NCI-H1417 (cell line): ENCODE results near the gene SWAP70.

Experiments used
- DNase-seq, 3 experiments: peaks; one replicate each; lab custom pipeline; 2025; lab: John Stamatoyannopoulos, UW

SWAP70 gene

DNA sequence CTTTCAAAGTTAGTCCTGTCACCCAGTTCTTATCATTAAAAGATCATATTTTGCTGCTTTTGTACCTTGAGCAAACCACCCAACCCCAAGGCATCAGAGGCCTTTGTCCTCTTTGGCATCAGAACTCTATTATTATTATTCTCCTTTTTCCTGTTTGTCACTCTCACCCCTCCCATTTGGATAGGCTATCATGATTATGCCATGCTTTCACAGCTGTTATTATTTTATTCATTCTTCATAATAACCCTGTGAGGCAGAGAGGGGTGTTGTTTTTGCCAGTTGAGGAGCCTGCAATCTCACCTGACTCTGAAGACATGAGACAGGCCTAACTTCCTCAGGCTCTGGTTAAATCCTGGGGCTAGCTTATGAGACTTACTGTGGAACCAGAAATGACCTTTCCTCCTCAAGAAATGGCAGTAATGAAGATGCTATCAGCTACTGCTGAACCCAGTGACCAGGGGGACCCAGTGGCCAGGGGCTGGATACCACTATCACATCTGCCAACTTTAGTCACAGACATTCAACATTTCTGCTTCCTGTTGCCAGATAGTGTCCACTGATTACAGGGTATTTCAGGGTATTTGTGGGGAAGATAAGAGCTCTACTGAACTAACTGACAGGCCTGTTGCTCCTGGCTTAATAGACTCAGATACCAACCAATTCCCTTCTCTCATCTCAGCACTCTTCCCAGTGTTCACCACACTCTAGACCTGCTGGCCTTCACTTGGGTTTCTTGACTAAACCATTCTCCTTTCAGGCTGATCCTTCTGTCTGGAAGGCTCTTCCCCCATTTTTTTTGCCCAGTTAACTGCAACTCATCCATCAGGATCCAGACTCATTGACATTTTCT, 11.8 kb upstream of the SWAP70 start:
- no peak for DNase-seq

DNA sequence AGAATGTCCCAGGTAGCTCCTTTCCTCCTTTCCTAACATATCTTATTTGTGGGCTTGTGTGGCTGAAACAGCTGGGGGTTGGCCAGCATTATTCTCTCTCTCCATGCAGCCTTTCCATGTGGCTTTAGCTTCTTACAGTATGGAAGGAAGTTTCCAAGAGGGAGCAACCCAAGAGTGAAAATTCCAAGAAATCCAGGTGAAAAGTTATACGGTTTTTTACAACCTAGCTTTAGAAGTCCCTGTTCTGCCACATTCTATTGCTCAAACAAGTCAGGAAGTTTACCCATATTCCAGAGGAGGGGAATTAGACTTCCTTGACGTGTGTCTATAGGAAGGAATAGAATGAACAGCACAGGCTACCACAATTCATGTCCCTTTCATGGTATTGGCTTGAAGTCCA, 10.0 kb upstream of the SWAP70 start:
- no peak for DNase-seq

DNA sequence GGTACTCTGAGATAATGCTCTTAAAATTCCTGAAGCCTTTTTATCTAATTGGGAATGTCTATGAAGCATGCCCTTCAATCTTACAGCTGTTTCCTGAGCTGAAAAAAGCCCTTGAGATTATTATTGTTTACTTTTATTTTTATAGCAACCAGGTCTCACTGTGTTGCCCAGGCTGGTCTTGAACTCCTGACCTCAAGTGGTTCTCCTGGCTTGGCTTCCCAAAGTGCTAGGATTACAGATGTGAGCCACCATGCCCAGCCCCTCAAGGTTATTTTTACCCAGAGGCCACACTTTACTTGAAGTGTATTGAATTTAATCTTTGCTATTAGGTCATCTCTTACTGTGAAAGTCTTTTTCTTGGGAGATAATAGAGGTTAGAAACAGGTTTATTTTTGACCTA, 7.0 kb upstream of the SWAP70 start:
- DNase-seq, result no peak

DNA sequence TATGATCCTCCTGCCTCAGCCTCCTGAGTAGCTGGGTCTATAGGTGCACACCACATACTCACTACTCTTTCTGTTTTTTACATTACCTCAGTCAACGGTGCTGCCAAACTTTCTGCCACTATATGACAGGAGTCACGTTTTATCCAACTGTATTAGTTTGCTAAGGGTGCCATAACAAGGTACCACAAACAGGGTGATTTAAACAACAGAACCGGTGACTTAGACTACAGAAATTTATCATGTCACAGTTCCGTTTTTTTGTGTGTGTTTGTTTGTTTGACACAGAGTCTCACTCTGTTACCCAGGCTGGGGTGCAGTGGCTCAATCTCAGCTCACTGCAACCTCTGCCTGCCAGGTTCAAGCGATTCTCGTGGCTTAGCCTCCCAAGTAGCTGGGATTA, 6.3 kb upstream of the SWAP70 start:
- no peak for DNase-seq

DNA sequence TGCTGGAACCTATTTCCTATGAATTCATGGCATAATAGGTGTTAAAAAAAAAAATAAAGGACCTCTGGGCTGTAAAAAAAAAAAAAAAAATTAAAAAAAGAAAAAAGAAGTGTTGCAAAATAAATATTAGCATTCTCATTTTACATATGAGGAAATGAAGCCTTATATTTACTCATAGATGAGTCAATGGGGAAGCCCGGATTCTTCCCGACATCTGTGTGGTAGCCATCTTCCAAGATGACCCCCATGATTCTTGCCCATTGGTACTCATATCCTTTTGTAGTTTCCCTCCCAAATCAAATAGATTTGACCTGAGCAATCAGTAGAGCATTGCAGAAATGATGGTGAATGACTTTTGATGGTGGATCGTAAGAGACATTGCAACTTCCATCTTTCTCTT, 3.0 kb upstream of the SWAP70 start:
- DNase-seq, result no peak

DNA sequence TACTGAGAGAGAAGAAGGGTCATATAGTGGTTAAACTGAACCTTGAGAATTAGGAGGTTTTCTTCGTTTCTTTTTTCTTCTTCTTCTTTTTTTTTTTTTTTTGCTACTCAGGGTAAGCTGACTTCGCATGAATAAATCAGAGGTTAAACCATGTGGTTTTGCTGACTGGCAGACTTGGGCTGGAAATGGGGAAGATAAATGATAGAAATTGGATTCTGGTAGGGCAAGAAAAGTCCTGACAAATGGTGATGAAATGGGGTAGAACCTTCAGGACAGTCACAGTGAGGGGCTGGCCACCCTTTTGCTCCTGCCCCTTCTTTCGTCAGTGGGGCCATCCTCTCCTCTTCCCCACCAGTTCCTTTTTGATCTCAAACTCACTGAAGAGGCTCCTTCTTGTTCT, 1.6 kb upstream of the SWAP70 start:
- no peak for DNase-seq

DNA sequence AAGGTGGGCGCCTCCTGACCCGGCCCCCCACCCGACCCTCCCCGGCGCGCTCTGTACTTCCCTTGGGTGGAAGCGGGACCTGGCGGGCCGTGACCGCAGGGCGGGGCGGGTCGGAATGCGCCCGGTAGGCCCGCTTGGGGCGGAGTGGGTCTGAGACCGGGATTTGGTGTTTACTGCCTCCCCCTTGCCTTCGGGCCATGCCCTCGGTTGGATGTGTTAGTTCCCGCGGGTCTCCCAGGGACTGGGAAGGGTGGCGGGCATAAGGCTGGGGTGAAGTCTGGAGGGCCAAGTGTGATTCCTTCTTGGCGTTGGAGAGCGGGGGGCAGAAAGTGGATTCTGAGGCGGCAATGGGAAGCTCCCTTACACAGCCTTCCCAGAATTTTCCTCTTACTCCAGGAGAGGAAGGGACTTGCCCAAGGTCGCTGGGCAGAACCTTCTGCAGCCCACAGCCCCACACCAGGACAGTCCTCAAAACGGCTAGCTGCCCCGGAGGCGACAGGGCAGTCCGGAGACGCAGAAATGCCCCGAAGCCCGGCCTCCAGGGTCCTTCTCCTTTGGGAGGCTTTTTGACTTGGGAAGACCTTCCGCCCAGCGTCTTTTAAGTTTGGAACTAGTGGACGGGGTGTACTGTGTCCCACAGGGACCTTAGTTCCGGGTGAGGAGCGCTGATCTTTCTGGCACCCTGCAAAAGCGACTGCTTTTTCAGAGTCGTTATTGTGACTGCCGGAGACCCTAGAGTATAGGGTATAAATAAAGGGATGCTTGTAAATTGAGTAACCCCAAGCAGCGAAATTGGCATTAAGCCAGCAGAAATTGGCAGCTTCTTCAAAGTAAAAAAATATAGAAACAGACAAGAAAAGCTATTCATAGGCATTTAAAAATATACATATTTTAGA, 647 bp downstream of the SWAP70 start:
- DNase-seq, result peak in 2 of 3 experiments; percentile 65 to 72

DNA sequence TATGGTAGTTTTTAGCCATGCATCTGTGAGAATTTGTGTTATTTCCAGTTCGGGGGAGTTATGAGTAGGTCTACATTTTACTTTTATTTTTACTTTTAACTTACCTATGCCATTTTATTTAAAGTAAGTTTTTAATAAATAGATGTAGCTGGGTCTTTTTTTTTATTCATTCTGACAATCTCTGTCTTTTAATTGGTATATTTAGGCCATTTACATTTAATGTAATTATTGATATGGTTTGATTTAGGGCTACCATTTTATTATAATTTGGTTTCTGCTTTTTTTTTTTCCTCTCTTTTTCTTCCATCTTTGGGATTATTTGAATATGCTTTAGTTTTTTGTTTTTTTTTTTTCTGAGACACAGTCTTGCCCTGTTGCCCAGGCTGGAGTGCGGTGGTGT, 1.9 kb downstream of the SWAP70 start:
- no peak for DNase-seq

DNA sequence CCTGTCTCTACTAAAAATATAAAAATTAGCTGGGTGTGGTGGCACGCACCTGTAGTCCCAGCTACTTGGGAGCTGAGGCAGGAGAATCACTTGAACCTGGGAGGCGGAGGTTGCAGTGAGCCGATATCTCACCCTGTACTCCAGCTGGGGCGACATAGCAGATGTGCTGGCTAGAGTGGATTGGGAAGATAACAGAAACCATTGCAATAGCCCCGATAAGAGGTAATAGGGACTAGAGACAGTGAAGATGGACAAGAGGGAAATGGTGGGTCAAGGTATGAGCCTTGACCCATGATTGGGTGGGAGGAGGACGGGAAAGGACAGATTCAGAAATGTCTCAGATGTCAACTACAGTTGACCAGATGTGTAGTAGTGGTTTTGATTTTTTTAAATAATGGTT, 6.1 kb downstream of the SWAP70 start:
- DNase-seq, result no peak

DNA sequence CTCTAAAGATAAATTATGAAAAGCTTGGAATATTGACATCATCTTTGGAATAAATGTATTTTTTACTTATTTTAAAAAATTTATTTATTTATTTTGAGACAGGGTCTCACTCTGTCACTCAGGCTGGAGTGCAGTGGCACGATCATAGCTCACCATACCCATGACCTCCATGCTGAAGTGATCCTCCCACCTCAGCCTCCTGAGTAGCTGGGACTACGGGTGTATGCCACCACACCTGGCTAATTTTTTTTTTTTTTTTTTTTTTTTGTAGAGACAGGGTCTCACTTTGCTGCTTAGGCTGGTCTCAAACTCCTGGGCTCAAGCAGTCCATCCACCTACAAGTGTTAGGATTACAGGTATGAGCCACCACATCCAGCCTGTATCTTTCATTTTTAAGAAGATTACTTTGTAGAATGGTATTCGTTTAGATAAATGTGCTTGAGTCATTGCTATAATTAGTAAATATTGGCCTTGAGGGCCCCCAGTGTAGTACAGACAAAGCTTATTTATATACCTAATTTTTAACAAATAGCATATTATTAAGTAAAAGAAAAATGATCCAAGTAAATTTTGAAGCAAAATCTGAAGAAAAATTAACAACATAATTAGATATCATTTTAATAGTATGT, 8.5 kb downstream of the SWAP70 start:
- DNase-seq, result peak in 1 of 3 experiments; percentile 34

DNA sequence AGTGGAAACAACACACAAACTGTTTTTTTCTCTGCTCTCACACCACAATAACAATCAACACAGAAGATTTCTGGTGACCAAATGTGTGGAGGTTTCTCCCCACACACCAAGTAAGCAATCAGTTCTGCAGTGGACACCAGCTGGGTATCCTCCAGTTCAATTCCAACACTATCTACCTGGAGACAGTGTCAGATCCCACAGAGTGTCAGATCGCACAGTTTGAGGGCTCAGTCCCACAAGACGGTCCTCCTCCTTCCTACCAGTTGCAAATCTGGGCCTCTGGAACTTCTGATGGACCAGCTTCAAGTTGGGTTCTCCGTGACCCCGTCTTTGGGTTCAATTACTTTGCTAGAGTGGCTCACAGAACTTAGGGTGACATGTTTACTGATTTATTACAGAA, 9.0 kb downstream of the SWAP70 start:
- no peak for DNase-seq

DNA sequence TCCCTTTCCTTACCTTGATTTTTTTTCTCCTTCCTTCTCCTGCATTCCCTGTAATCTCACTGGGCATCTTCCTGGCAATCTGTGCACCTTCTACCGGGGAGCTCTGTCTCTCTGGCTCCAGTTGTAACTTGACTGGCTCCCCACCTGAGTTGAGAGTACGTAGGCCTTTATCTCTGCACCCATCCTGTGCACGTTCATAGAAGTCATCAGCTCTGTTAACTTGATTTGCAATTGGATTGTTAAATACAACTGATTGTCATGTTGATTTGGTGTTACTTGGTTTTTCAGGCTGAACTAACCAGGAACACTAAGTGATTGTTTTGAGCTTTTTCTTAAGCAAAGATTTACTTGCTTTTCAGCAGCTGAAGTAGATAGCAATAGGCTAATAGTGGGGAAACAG, 11.8 kb downstream of the SWAP70 start:
- no peak for DNase-seq

DNA sequence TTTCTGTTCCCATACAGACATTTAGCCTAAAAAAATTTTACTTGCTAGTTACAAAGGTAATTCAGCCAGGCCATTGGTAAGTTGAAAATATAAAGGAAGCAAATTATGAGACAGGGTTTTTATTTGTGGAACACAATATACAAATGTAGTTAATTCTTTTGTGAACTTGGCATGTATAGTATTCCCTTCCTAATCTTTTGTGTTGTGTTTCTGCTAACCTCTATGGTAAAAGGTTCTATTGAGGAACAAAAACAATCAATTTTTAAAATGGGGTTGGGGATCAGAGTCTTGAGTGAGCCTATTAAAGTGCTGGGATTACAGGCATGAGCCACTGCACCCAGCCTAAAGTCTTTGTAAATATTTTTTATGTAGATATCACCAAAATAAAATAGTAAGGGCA, 14.1 kb downstream of the SWAP70 start:
- no peak for DNase-seq

DNA sequence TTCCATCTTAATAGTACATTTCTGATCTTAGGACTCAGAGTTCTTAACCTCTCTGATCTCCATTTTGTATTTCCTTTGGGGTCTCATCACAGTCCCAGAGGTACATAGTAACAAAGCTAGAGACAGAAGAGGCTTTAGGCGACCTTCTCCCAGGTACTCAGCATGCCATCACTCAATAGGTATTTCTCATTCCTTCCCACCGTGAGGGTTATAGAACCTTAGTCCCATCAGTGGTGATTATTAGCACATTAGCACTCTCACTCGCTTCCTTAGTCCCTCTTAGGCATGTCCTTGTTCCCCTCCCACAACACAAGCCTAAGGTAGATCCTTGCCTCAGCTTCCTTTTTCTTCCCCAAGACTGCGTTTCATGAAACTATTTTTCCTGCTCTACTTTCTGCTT, 14.7 kb downstream of the SWAP70 start:
- DNase-seq, result no peak

DNA sequence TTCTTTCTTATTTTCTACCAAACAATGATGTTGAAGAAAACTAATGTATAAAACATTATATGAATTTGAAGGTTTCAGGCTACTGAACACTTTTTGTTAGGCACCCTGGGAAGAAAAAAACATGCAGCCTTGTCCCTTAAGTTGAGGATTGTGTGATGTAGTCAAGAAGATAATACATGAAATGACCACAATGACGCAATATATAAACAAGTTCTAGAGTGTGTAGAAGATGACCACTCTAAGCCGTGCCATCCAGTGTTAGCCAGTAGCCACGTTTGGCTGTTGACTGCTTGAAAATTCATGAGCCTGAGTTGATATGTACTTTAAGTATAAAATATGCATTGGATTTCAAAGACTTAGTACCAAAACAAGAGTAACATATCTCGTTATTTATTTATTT, 16.2 kb downstream of the SWAP70 start:
- no peak for DNase-seq

DNA sequence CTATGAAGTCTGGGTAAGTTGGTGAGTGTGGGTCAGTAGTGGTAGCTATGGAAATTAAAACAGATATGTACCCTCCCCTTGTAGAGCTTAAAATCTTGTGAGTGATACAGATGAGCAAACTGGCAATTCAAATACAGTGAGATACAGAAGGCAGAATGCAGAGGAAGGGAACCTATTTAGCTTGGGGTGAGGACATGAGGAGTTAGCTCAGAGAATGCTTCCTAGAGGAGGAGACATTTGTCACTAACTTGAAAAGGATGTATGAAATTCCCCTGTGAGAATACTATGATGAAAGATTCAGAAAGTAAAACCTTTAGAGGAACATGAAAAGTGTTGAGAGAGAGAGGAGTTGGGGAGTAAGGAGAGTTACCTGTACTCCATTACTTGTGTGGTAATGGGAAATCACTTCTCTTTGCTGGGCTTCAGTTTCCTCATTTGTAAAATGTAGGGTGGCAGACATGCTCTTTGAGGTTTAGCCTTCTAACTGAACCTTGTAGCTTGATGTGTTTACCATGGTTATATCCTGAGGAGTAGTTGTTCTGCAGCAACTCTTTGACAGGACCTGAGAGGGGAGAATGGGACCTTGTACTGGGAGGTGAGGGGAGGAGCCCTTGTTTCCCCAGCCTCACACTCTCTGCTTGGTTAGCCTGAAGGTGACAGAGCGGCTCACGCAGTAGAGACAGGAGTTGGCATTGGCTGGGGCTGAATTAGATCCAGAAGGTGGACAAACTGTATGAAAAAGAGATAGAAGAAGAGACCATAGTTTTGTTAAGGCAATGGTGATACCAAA, 17.9 kb downstream of the SWAP70 start:
- DNase-seq, result no peak

DNA sequence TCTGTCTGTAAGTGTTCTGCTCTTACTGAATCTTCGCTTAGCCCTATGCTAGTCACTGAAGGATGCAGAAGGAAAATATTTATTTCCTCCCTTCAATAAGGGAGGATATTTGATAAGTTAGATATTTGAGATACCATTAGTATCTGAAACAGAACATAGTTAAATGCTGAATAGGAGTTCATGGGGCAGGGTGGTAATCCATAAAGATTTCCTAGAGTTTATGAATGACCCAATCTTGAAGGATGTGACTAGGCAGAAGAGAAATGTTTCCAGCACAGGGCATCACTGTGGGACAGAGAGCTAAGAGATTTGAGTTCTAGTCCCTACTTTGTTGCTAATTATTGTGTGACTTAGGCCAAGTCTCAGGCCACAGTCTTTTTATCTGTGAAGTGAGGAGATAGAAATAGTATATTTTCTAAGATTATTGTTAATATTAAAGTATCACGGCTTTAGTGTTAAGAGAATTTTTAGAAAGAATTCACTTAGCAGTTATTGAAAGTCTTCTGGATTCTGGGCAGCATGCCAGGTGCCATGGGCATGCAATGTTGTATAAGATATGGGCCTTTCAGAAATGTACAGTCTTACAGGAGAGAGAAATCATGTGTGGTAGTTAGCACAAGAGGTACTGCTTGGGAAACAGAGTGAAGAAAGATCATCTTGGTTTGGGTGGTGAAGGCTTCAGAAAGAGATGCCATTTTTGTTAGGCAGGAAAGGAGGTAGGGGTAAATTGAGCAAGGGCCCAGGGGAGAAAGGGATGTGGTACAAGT, 24.0 kb downstream of the SWAP70 start:
- DNase-seq, result no peak

DNA sequence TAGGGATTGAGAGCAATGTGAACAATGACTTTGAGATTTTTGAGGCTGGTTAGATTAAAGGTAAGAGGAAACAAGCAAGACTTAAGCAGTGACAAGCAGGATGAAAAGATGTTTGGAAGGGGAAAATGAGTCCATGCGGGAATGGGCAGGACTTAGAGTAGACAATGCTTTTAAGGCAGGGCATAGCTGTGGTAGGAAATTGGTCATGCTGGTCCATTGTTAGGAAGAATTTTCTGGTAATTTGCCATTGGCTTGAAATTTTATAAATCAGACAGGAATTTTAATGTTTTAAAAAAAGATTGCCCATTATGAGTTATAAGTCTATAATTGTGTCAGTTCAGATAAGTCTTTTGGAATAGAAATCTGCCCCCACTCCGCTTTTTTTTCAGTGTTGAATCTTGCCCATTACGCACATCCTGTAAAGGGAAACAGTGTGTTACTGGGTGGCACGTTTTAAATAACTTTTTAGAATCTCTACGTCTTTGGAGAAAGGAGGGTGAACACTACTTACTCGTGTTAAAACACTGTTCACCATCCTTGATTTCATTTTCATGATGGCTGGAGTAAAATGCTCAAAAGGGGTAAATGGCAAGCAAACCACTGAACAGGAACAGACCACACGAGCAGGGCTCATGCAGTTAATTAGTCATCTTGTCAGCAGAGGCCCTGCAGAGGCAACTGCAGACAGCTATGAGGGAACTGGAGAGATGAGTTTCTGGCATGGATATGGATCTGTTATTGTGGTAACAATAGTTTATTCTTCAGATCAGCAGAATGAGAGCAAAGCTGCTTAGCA, 25.0 kb downstream of the SWAP70 start:
- DNase-seq, result peak in 2 of 3 experiments; percentile 6 to 32

DNA sequence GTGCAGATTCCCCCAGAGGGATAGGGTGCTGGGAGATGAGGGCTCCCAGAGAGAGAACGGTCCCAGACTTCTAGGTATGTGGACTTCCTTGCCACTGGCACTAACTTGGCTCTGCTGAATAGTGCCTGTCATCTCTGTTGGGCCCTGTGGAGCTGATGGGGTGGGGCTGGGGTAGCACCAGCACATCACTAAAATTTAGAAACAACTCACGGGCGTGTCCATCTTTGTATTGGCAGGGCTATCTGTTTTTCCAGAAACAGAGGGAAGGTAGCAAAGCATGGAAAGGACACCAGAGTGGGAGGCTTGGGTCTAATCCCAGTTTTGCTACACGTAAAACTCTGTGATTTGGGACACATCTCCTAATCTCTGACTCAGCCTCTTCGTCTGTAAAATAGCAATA, 25.8 kb downstream of the SWAP70 start:
- DNase-seq, result no peak

DNA sequence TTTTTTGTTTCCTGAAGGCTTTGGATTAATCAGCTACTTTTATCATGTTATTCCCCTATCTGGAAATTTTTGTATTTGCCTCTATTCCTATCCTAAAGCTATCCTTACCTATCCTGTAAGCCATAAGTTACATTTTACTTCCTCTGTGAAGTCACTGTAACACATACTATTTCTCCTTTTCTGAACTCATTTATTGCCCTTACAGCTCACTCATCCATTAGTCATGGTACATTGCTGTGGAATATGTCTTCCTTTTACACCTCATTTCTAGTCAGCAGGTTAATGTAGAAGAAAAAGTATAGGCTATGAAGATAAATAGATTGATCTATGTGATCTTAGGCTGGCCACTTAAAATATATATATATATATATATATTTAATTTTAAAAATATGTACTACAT, 28.0 kb downstream of the SWAP70 start:
- DNase-seq, result no peak
